MM.1S (cell line): Measurements from ENCODE around the gene CTSL.

Experiments
- DNase-seq: peaks from one replicate; pipeline ENCODE4 v3.0.0-alpha.2; 2015
- H2AFZ ChIP-seq: fragments of 300-600 bp; sonication (generic); 2 replicates; pipeline ENCODE4 v1.6.0; 2016; ENCODE audit warnings: antibody characterized with exemption, low read length
- H3F3A ChIP-seq: fragments of 300-600 bp; sonication (generic); 2 replicates; pipeline ENCODE4 v1.6.1; 2016; ENCODE audit warnings: mild to moderate bottlenecking, antibody characterized with exemption, low read length, moderate library complexity, mixed read lengths; ENCODE audit not compliant: insufficient read depth
- H3K27ac ChIP-seq: fragments of 300-600 bp; sonication (generic); 2 replicates; pipeline ENCODE4 v1.5.1; 2016; ENCODE audit warnings: mild to moderate bottlenecking, low read length
- H3K27me3 ChIP-seq: fragments of 300-600 bp; sonication (generic); replicated peaks from 2 replicates; pipeline ENCODE4 v1.6.0; 2016; ENCODE audit warnings: low read length; ENCODE audit not compliant: insufficient read depth
- H3K36me3 ChIP-seq: fragments of 300-600 bp; sonication (generic); replicated peaks from 2 replicates; pipeline ENCODE4 v1.6.1; 2016; ENCODE audit warnings: mild to moderate bottlenecking, low read length, mixed read lengths; ENCODE audit not compliant: insufficient read depth
- H3K4me1 ChIP-seq: fragments of 300-600 bp; sonication (generic); 2 replicates; pipeline ENCODE4 v1.6.1; 2016; ENCODE audit warnings: low read length, mixed read lengths
- H3K4me2 ChIP-seq: fragments of 300-600 bp; sonication (generic); 2 replicates; pipeline ENCODE4 v1.6.0; 2016; ENCODE audit warnings: low read depth, low read length
- H3K4me3 ChIP-seq: fragments of 300-600 bp; sonication (generic); 2 replicates; pipeline ENCODE4 v1.5.1; 2016; ENCODE audit warnings: low read length, mixed read lengths
- H3K79me2 ChIP-seq: fragments of 300-600 bp; sonication (generic); 2 replicates; pipeline ENCODE4 v1.6.1; 2016; ENCODE audit warnings: mixed run types, low read length, mixed read lengths
- H3K9ac ChIP-seq: fragments of 300-600 bp; sonication (generic); 2 replicates; pipeline ENCODE4 v1.6.1; 2016; ENCODE audit warnings: low read length, mixed read lengths
- H3K9me2 ChIP-seq: fragments of 300-600 bp; sonication (generic); replicated peaks from 2 replicates; pipeline ENCODE4 v1.6.1; 2016; ENCODE audit warnings: mild to moderate bottlenecking, low read length, mixed read lengths; ENCODE audit not compliant: insufficient read depth
- H3K9me3 ChIP-seq: fragments of 300-600 bp; sonication (generic); replicated peaks from 2 replicates; pipeline ENCODE4 v1.6.1; 2016; ENCODE audit warnings: mild to moderate bottlenecking, low read length, mixed read lengths; ENCODE audit not compliant: insufficient read depth
- H4K20me1 ChIP-seq: fragments of 300-600 bp; sonication (generic); 2 replicates; pipeline ENCODE4 v1.6.1; 2016; ENCODE audit warnings: mild to moderate bottlenecking, low read length, moderate library complexity, mixed read lengths; ENCODE audit not compliant: insufficient read depth
- CTCF ChIP-seq: fragments of 300-600 bp; sonication (generic); IDR thresholded peaks from 2 replicates; pipeline ENCODE4 v1.5.1; 2016; ENCODE audit warnings: antibody characterized with exemption, low read length, mixed read lengths
- EZH2 ChIP-seq: fragments of 300-600 bp; sonication (generic); optimal IDR thresholded peaks from 2 replicates; pipeline ENCODE3; 2017; ENCODE audit warnings: low read depth, mild to moderate bottlenecking, antibody characterized with exemption, low read length, mixed read lengths
- EZH2phosphoT487 ChIP-seq: fragments of 300-600 bp; sonication (generic); IDR thresholded peaks from 2 replicates; pipeline ENCODE4 v1.6.1; 2018; ENCODE audit warnings: antibody characterized with exemption, low read length

The CTSL gene

DNA sequence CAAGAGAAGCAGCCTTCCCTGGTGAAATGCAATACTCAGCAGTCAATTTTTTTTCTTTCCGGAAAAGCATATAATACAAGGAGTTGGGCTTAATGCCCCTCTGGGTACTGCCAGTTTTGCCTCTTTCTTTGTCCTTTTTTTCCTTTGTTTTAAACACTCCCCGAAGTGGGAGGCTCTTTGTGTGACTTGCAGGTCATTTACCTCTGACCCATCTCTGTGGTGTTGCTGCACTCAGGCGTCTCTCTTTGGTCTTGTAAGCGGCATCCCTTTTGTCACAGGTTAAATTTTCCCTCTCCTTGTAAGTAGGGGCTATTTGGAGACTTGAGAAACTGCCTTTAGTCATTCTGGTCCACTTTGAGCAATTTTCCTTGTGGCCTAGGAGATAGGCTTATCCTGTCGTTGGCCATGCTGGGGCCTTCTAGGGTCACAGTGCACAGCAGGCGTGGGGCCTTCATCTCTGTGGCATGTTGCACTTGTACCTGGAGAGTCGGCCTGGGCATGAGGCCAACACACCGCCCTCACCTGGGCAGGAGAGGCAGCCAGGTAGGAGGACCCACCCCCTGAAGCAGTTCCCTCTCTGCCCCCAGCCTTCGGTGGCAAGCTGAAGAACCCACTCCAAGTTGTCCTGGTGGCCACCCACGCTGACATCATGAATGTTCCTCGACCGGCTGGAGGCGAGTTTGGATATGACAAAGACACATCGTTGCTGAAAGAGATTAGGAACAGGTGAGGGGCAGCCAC lies 27.7 kb upstream of the CTSL start:
- no peak overlapping the region for H3K4me2 ChIP-seq
- H3K9ac ChIP-seq: no peak overlapping the region
- DNase-seq: no peak
- no peaks in the 10 kb centered on the region for H3K27me3 ChIP-seq
- no peaks in the 10 kb centered on the region for H3K9me3 ChIP-seq
- no peak overlapping the region for H2AFZ ChIP-seq
- H3K79me2 ChIP-seq: peaks cover 6% of the 10 kb centered on the region; the same call in 1 of the 2 replicates
- H3K4me3 ChIP-seq: no peak overlapping the region
- H3K36me3 ChIP-seq: no peaks in the 10 kb centered on the region; the same call in 1 of the 2 replicates
- no peaks in the 10 kb centered on the region for H3K9me2 ChIP-seq
- H3K4me1 ChIP-seq: no peaks in the 10 kb centered on the region
- no peak overlapping the region for H3K27ac ChIP-seq
- H4K20me1 ChIP-seq: no peaks in the 10 kb centered on the region
- no peaks in the 10 kb centered on the region for H3F3A ChIP-seq
- no peak for TF ChIP-seq CTCF
- no peak for TF ChIP-seq EZH2phosphoT487
- no peak for TF ChIP-seq EZH2

GRCh38 chr9:87699835-87700234 lies 26.1 kb upstream of the CTSL start:
- Histone ChIP-seq H3K27ac (no peak overlapping the region), H3K9ac (no peak overlapping the region), H3K79me2 (no peaks in the 10 kb centered on the region), H3K36me3 (no peaks in the 10 kb centered on the region), H3K4me3 (no peak overlapping the region), H3K9me3 (no peaks in the 10 kb centered on the region), H2AFZ (no peak overlapping the region), H3K9me2 (no peaks in the 10 kb centered on the region), H4K20me1 (no peaks in the 10 kb centered on the region), H3K4me1 (no peaks in the 10 kb centered on the region), H3F3A (no peaks in the 10 kb centered on the region), H3K27me3 (no peaks in the 10 kb centered on the region), H3K4me2 (no peak overlapping the region)
- no peak for DNase-seq
- TF ChIP-seq CTCF (no peak), EZH2 (no peak), EZH2phosphoT487 (no peak)

DNA sequence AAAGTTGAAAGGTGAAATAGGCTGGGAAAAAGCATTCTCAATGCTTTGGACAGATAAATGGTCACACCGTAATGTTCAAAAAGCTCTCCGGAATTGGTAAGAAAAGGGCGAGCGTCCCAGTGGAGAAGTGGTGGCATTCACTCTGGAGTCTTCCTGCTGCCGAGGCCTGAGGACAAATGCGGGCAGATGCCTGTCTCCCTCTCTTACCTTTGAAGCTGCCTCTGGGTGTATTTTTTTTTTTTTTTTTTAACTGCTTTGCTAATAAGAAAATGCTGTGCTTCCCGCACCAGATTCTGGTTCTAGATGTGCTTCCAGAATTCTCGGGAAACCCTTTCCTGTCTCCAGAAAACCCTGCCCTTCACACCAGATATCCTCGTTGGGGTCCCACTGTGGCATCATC lies 24.4 kb upstream of the CTSL start:
- H3K9me3 ChIP-seq: no peaks in the 10 kb centered on the region

More for the DNA sequence above, 24.4 kb upstream of the CTSL start:
- Histone ChIP-seq H3K9me2 (no peaks in the 10 kb centered on the region), H3K9ac (no peak overlapping the region), H3K79me2 (no peaks in the 10 kb centered on the region), H3K4me1 (no peaks in the 10 kb centered on the region), H3K4me2 (no peak overlapping the region), H3K4me3 (no peak overlapping the region), H4K20me1 (no peaks in the 10 kb centered on the region), H2AFZ (no peak overlapping the region), H3K36me3 (0 out of 2 replicates have a peak, but pooled peaks cover 7% of the 10 kb centered on the region), H3F3A (no peaks in the 10 kb centered on the region), H3K27ac (no peak overlapping the region), H3K27me3 (no peaks in the 10 kb centered on the region)
- DNase-seq: no peak
- TF ChIP-seq EZH2phosphoT487 (no peak), EZH2 (no peak), CTCF (no peak)
